Natural killer cell (primary cell): ENCODE measurements around the gene THOC1. TPM values are rescaled to one million over a fixed set of nuclear protein-coding genes. Genes with fewer than 3 reads are reported as not detected.

Experiments used
- ATAC-seq, 3 donors: fragments of 150-1000 bp in 2 of 3; fragments of 200-7000 bp in 1 of 3; cut with Tn5 transposase; 1 replicate in 1 of 3; 2 replicates in 2 of 3; pipeline ENCODE4 v1.10.0; 2021; ENCODE audit warnings: mild to moderate bottlenecking in 2 of 3, moderate library complexity in 2 of 3
- DNase-seq, 2 donors: peaks; one replicate each; pipeline versions ENCODE4 v3.0.0 to v3.0.0-alpha.2; 2013 to 2021; ENCODE audit warnings: mixed read lengths in 1 of 2
- H3K27ac ChIP-seq: one replicate; pipeline ENCODE4 v1.5.1; 2013; ENCODE audit warnings: mild to moderate bottlenecking, low read length
- H3K27me3 ChIP-seq: one replicate; pipeline ENCODE4 v1.6.1; 2013; ENCODE audit warnings: low read length; ENCODE audit not compliant: control insufficient read depth, insufficient read depth
- H3K36me3 ChIP-seq: one replicate; pipeline ENCODE4 v1.6.1; 2013; ENCODE audit warnings: low read length; ENCODE audit not compliant: control insufficient read depth, insufficient read depth
- H3K4me1 ChIP-seq: one replicate; pipeline ENCODE4 v1.6.1; 2013; ENCODE audit warnings: low read length; ENCODE audit not compliant: control insufficient read depth, insufficient read depth
- H3K4me3 ChIP-seq: one replicate; pipeline ENCODE4 v1.5.1; 2013; ENCODE audit warnings: low read length
- H3K9me3 ChIP-seq: one replicate; pipeline ENCODE4 v1.6.1; 2013; ENCODE audit warnings: low read length; ENCODE audit not compliant: control insufficient read depth, insufficient read depth
- H3K27ac Mint-ChIP-seq, 2 donors: one replicate each; pipeline ENCODE4 v1.8.0; 2022; ENCODE audit warnings: mild to moderate bottlenecking in 2 of 2, mixed read lengths in 2 of 2, moderate library complexity in 1 of 2
- H3K27me3 Mint-ChIP-seq, 2 donors: one replicate each; pipeline ENCODE4 v1.8.0; 2022; ENCODE audit warnings: low read depth in 2 of 2, mixed read lengths in 2 of 2
- H3K36me3 Mint-ChIP-seq: one replicate; pipeline ENCODE4 v1.8.0; 2022; ENCODE audit warnings: mixed read lengths
- H3K4me1 Mint-ChIP-seq, 2 donors: one replicate each; pipeline ENCODE4 v1.8.0; 2022; ENCODE audit warnings: mixed read lengths in 2 of 2
- H3K4me3 Mint-ChIP-seq: one replicate; pipeline ENCODE4 v1.8.0; 2022; ENCODE audit warnings: mild to moderate bottlenecking, moderate library complexity, mixed read lengths
- H3K9me3 Mint-ChIP-seq, 2 donors: one replicate each; pipeline ENCODE4 v1.8.0; 2022; ENCODE audit warnings: mixed read lengths in 2 of 2
- CTCF ChIP-seq: fragments of 200-600 bp; IDR thresholded peaks from one replicate; pipeline ENCODE4 v1.8.0; 2022; ENCODE audit warnings: antibody characterized with exemption
- WGBS: methylation state at CpG from one replicate; pipeline ENCODE4 v1.1.7; 2013; ENCODE audit warnings: missing lambda C conversion rate; ENCODE audit not compliant: insufficient coverage; 5-methylcytosine and 5-hydroxymethylcytosine counted together
- intact Hi-C: fragments of 100-400 bp; cut with micrococcal nuclease; formaldehyde crosslinking; loops from one replicate; pipeline ENCODE4 v1.14.2; 2022
- total RNA-seq, 4 donors: library from RNA; stranded (reverse); fragments of 120-200 nt in 1 of 4; gene quantifications; one replicate each; pipeline versions ENCODE4 v1.2.3 to v1.2.4, GENCODE V29; 2013 to 2022

THOC1 gene
- total RNA-seq, 3 donors from 2014 or later (not counting 1 experiment from before 2014, with no cell fraction given) = 96.4 to 105 (median 96.7) TPM

- Mint-ChIP-seq H3K4me1 (peaks cover 18 to 32% of the 10 kb centered on the region in 2 donors), H3K4me3 (peak overlapping the region; percentile 100), H3K36me3 (no peaks in the 10 kb centered on the region), H3K27ac (peak overlapping the region; percentile 100), H3K9me3 (no peaks in the 10 kb centered on the region), H3K27me3 (peaks cover 0 to 3% of the 10 kb centered on the region in 2 donors)
- no peak overlapping the region for H3K4me3 ChIP-seq
- peaks cover 3% of the 10 kb centered on the region for H3K36me3 ChIP-seq
- TF ChIP-seq CTCF = no peak
- H3K27me3 ChIP-seq = no peaks in the 10 kb centered on the region
- no peak for ATAC-seq
- WGBS = 98% methylated on average over 5 of the region's 6 CpGs
- DNase-seq = no peak
- no peak overlapping the region for H3K27ac ChIP-seq
- no peaks in the 10 kb centered on the region for H3K9me3 ChIP-seq
- intact Hi-C loops = no loop called here
- H3K4me1 ChIP-seq = peaks cover 16% of the 10 kb centered on the region
Measured at GRCh38 chr18:269480-270095, 1.7 kb upstream of the THOC1 start.

GRCh38 chr18:267380-267687 is 513 bp downstream of the THOC1 start:
- Histone ChIP-seq H3K36me3 (peaks cover 21% of the 10 kb centered on the region), H3K27me3 (no peaks in the 10 kb centered on the region), H3K4me3 (peak overlapping the region; percentile 99), H3K27ac (peak overlapping the region; percentile 99), H3K4me1 (peaks cover 16% of the 10 kb centered on the region), H3K9me3 (no peaks in the 10 kb centered on the region)
- Mint-ChIP-seq H3K9me3 (no peaks in the 10 kb centered on the region), H3K4me1 (peaks cover 18 to 32% of the 10 kb centered on the region in 2 donors), H3K4me3 (peak overlapping the region; percentile 100), H3K27me3 (no peaks in the 10 kb centered on the region), H3K27ac (peak overlapping the region; percentile 100), H3K36me3 (no peaks in the 10 kb centered on the region)
- intact Hi-C loops = no loop called here
- 0% methylated on average over 9 of the region's 9 CpGs for WGBS
- TF ChIP-seq CTCF = no peak
- no peak for ATAC-seq
- no peak for DNase-seq

GRCh38 chr18:261398-262073 is 6.3 kb downstream of the THOC1 start:
- Mint-ChIP-seq H3K4me3 (no peak overlapping the region), H3K9me3 (no peaks in the 10 kb centered on the region), H3K36me3 (peaks cover 14% of the 10 kb centered on the region), H3K4me1 (peaks cover 0 to 7% of the 10 kb centered on the region in 2 donors), H3K27ac (no peak overlapping the region), H3K27me3 (no peaks in the 10 kb centered on the region)
- ATAC-seq (no peak), DNase-seq (no peak)
- WGBS = no CpG with 5 or more reads among the region's 2 CpGs
- Histone ChIP-seq H3K4me1 (peaks cover 2% of the 10 kb centered on the region), H3K27ac (no peak overlapping the region), H3K9me3 (no peaks in the 10 kb centered on the region), H3K4me3 (no peak overlapping the region), H3K36me3 (peaks cover 62% of the 10 kb centered on the region), H3K27me3 (no peaks in the 10 kb centered on the region)
- intact Hi-C loops = no loop called here
- no peak for TF ChIP-seq CTCF
